GM12801 (cell line): ENCODE data around the gene VASH2.

Experiments used
- TF ChIP-seq, protein P1 (sequence below): IDR thresholded peaks from one replicate; pipeline ENCODE4 v1.5.1; 2011; ENCODE audit warnings: control low read depth; ENCODE audit not compliant: insufficient read length; ENCODE audit errors: extremely low read depth

The VASH2 gene

DNA sequence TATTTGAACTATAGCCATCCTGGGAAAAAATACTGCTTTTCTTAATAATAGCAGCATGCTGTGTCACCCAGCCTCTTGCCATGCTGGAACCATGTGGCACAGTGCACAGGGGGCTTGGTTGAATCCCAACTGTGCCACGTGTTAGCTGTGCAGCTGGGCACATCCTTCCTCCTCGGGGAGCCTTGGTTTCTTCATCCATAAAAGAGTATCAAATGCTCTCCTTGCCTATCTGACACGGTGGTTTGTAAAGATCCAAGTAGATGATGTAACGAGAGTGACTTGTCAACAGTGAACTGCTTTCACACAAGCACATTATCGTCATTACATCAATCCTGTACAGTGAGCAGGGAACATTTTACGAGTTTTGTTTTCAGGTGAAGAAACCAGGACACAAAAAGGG is 24.4 kb downstream of the VASH2 start:
- TF ChIP-seq, protein P1, sequence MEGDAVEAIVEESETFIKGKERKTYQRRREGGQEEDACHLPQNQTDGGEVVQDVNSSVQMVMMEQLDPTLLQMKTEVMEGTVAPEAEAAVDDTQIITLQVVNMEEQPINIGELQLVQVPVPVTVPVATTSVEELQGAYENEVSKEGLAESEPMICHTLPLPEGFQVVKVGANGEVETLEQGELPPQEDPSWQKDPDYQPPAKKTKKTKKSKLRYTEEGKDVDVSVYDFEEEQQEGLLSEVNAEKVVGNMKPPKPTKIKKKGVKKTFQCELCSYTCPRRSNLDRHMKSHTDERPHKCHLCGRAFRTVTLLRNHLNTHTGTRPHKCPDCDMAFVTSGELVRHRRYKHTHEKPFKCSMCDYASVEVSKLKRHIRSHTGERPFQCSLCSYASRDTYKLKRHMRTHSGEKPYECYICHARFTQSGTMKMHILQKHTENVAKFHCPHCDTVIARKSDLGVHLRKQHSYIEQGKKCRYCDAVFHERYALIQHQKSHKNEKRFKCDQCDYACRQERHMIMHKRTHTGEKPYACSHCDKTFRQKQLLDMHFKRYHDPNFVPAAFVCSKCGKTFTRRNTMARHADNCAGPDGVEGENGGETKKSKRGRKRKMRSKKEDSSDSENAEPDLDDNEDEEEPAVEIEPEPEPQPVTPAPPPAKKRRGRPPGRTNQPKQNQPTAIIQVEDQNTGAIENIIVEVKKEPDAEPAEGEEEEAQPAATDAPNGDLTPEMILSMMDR, result no peak

DNA sequence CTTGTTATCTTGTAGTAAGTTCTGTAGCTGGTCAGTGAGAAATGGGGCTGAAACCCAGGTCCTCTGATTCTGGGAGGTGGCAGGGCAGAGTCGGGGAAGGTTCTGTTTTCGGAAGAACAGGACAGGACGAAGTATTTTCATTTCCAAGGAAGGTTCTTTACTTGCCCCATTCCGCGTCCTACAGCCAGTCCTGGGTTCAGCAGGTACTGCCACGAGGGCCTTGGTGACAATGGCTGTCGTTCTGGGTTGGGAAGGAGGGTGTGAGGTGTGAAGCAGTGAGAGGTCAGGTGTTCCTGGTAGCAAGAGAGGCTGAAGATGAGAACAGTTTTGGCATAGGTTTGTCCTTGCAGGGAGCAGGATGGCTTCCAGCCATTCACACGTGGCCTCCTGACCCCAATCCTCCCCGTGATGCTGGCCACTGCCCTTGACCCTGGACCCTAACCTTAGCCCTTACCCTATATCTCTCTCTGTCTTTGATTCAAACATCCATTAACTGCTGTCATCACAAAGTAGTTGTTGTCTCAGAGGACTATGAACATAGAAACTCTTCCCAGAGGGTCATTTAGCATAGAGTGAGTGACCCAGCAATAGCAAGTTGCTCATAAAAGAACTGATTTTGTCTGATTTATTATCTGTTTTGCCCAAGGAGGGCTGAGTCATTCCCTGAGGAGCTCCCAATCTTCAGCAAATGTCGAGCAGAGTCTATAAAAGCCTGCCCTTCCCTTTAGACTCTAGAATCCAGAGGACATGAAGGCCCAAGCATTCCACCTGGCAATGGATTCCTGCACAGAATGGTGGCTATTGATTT is 25.0 kb downstream of the VASH2 start:
- TF ChIP-seq, protein P1, result no peak

DNA sequence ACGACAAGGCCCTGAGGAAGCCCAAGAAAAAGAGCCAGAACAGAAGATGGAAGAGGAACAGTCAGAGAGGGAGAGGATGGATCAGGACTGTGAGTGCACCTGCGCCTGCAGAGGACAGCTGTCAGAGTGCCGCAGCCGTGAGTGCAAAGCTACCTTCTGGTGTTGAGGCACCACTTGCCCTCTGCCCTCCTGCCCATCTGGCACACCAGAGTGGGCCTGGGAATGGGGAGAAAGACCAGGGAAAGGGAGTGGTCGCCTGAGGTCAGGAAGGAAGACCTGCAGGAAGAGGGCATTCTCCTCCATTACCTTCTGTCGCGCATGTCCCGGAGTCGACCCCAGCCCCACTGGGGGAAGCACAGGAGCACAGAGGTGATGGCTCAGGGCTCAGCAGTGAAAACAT is 26.2 kb downstream of the VASH2 start:
- TF ChIP-seq, protein P1, result no peak

DNA sequence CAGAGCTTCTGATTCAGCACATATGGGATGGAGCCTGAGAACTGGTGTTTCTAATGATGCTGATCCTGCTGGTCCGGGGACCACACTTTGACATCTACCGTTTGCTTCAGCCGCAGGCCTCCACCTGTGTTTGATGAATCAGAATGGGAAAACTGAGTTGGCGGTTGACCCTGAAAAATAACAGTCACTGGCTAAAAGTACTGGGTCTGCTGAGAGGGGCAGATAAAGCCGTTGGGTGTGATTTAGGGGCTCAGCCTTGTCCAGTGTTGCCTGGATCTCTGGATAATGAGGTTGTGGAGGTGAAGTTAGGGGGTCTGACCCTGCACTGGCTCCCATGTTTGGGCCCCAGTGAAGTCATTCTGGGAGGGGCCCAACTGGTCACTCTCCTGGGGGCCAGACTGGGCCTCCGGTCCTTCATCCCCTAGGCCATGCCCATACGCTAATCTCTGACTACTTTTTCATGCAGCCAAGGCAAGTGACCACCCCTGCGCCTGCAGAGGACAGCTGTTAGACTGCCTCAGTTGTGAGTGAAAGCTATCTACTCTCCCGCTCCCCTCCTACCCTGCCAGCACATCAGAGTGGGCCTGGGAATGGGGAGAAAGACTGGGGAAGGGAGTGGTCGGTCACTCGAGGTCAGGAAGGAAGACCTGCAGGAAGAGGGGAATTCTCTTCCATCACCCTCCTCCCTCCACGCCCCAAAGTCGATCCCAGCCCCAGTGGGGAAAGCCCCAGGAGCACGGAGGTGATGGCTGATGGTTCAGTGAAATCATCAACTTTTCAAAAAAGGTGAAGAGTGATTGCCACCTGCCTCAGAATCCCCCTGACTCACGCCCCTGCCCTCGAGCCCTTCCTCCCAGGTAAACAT is 27.7 kb downstream of the VASH2 start:
- TF ChIP-seq, protein P1, result no peak

DNA sequence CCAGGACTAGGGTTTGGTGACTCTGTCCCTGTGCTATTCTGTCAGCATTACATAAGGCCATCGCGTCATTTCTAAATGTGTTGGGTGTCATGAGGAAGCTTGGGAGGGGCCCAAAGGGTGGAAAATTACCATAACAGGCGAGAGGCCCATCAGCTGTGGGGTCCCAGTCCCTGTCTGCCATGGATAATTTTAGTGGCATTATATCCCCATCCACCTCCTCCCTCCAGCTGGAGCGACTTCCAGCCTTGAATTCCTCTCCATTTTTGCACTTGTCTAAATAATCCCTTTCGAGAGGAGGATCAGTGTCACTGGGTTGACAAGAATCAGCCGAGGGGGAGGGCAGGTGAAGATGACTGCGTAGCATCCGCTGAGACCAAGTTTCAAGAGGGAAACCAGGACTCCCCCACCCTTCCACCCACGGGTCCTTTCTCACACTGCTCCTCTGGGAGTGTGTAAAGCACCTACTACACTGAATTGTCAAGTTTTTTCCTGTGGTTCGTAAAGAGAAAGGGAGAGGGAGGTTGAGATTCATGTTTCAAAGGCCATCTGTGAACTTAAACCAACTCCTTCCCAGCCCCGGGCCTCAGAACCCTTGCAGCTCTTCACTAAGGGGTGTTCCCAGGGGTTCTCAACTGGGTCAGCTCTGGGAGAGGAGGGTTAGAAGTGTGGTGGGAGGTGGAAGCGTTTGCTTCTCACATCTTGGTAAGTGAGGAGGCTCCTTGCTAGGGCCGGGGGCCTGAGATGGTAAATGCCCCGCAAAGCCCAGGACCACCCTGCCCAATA is 29.2 kb downstream of the VASH2 start:
- TF ChIP-seq, protein P1, result no peak

DNA sequence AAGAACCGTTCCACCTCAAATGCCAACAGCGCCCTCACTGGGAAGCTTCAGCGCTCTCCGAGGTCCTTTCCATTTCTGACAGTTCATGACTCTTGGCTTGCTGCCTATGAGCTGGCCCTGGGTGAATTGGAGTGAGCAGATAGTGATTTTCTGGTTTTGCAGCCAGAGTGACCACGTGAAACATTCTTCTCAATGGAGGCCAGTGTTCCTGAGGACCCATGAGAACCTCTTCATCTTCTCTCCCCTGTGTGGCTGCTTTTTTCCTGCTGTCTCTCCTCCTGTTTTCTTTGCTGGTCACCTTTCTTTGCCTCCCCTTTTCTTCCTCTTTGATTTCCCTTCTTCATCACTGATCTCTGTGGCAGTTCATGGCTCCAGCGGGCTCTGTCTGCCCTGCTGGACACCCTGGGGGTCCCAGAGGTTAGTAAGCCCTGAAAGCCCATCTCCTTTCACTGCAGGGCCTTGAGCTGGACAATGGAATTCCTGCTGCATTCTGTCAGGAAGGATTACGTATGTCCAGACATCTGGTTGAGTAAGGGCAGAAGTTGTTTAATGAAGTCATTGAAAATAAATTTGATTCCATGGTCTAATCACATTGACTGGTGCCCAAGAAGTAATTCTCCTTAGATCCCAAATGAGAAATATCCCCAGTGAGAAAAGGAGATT is 29.9 kb downstream of the VASH2 start:
- TF ChIP-seq, protein P1, result no peak
